RPMI7951 (cell line): ENCODE measurements around the gene MBOAT1. TPM values are rescaled to one million over a fixed set of nuclear protein-coding genes. Genes with fewer than 3 reads are reported as not detected.
A peak's percentile ranks its signal among the peaks of the same experiment; 100 is the strongest.

Source experiments
- DNase-seq: peaks from one replicate; pipeline ENCODE4 v3.0.0-alpha.2; 2012; ENCODE audit warnings: low read depth
- total RNA-seq: library from RNA; depleted of rRNA; stranded (reverse); fragments of >200 nt; shearing (Covaris generic); gene quantifications from 2 replicates; pipeline ENCODE4 v1.2.3, GENCODE V29; 2014

MBOAT1 gene
- total RNA-seq, 1 experiment from 2014 or later: 20.5 TPM

DNA sequence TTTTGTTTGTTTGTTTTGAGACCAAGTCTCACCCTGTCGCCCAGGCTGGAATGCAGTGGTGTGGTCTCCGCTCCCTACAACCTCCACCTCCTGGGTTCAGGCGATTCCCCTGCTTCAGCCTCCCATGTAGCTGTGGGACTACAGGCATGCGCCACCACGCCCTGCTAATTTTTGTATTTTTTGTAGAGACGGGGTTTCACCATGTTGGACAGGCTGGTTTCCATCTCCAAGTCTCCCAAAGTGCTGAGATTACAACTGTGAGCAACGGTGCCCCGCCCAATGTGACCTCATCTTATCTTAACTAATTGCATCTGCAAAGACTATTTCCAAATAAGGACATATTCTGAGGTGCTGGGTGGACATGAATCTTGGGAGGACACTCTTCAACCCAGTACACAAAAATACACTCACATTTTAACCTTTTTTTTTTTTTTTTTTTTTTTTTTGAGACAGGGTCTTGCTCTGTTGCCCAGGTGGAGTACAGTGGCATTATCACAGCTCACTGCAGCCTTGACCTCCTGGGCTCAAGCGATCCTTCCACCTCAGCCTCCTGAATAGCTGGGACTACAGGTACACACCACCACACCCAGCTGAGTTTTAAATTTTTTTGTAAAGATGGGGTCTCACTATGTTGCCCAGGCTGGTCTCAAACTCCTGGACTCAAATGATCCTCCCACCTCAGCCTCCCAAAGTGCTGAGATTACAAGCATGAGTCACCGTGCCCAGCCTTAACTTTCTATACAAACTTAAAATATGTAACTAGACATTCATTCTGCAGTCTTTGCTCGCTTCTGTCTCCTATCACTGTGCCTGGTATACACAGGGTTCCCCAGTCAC, 72.9 kb downstream of the MBOAT1 start:
- peak; percentile 20 for DNase-seq

DNA sequence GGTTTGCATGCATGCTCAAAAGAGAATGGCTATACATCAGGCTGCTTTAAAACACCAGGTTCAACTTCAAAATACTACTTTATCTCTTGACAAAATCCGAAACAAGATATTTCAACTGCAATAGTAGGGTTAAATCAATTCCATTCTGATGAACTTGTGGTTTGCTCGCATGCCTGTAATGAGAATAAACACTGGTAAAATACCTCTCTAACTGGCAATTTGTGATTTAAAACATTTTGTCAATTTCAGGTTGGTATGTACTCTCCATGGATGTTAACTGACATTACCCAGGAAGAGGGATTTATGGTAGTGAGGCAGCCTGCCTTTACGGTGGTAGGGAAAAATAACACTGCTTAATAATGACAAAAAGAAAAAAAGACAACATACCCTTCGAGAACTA, 74.4 kb downstream of the MBOAT1 start:
- DNase-seq: no peak

DNA sequence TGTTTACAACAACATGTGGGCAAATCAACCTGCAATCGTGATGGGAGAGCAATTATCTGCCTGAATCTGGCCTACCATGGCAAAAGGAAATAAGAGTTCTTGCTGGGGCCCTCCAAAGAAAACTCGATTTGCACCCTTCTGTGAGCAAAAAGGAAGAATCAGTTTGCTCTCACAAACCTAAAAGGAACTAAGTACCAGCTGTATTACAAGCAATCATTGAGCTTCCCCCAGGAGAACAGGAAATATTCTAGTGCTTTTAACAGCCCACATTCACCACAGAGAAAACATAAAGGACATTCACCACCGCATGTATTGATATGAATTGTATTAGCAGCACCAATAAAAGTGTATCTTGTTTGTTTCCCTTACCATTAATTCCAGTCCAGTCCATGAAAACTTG, 75.0 kb downstream of the MBOAT1 start:
- DNase-seq: no peak

GRCh38 chr6:20135677-20136268, 76.5 kb downstream of the MBOAT1 start:
- DNase-seq: no peak

DNA sequence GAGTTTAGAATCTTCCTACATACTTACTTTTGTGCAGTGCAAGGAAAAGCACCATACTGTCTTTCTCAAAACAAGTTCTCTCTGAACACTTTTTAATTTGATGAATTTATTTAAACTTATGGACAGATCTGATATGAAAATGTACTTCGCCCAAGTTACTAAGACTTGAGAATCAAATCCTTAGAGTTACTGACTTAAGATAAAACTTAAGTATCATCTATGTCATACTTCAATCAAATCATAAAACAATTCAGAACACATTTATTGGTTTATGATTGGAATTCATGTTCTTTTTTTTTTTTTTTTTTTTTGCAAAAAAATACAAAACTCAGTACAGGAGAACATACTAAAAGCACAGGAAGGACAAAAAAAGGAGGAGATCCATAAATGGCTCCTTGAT, 77.7 kb downstream of the MBOAT1 start:
- no peak for DNase-seq

GRCh38 chr6:20129290-20130088, 82.8 kb downstream of the MBOAT1 start:
- no peak for DNase-seq

- no peak for DNase-seq
These were observed 84.3 kb downstream of the MBOAT1 start for GRCh38 chr6:20128018-20128417.

- peak; percentile 44 for DNase-seq
These were observed 85.2 kb downstream of the MBOAT1 start for GRCh38 chr6:20126789-20127653.

- no peak for DNase-seq
These were observed 86.0 kb downstream of the MBOAT1 start for GRCh38 chr6:20126102-20126752.

- no peak for DNase-seq
These were observed 87.7 kb downstream of the MBOAT1 start for GRCh38 chr6:20124545-20124944.

GRCh38 chr6:20119485-20119884, 92.8 kb downstream of the MBOAT1 start:
- DNase-seq: no peak

DNA sequence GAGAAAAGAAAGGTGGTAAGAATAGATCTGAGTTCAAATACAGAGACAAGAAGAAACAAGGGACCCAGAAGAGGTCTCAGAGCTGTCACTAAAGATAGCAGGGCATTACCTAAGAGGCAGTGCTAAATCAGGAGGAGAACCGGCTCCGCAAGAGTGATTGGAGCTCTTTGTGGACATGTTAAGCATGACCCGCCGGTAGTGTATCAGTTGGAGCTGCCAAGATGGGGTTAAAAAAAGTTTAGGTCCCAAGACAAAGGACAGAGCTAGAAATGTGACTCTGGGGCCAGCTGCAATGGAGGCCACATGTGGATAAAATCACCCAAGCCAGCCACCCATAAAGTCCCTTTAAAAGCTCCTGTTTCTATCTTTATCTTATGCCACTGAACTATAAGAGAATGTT, 93.4 kb downstream of the MBOAT1 start:
- no peak for DNase-seq

GRCh38 chr6:20117474-20117873, 94.8 kb downstream of the MBOAT1 start:
- DNase-seq: no peak

GRCh38 chr6:20116792-20117191, 95.5 kb downstream of the MBOAT1 start:
- DNase-seq: no peak

DNA sequence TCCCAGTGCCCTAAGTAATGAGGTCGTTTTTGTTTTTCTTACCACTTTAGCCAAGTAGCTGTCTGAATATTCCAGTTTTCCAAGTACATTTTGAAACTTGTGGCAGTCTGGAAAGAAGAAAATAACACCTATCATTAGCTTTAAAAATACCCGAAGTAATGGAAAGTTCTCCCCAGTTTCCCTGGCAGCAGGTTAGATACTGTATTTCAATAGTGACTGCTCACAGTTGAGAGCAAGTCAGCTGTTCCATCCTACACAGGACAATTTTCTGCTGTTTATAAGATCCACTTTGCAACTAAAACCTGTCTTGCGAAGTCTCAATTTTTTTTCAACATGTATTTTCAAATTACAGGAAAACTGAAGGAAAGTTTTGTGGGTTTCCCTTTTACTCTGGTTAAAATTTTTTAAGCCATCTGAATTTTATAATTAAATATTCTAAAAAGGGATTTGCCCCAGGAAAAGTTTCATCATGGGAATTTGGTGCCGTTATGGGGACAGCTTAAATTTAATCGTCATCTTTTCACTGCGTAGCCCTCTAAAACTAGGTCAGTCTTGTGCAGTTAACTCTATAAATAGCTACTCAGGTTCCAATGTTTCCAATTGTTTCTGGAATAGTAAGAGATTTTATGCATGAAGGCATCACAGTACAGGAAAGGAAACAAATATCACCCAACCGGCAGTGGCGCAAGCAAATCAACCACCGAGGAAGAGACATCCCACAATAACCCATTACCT, 96.9 kb downstream of the MBOAT1 start:
- DNase-seq: no peak

GRCh38 chr6:20113649-20114224, 98.5 kb downstream of the MBOAT1 start:
- DNase-seq: no peak

DNA sequence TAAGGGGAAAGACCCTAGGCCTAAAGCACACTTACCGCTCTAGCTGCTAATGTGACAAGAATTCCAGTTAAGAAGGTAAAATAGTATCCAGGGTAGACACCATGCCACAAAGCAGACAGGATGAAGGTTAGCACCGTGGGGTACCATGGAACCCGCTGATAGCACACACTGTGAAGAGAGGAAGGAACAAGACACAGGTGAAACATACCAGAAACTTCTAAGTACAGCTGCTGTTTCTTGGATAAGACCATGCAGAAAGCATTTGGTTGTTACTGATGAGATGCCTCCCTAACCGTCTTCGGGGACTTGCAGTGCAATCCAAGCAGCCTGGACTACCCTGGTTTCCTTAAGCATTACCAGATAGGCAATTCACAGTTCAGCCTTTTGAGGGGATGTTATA, 99.4 kb downstream of the MBOAT1 start:
- no peak for DNase-seq

DNA sequence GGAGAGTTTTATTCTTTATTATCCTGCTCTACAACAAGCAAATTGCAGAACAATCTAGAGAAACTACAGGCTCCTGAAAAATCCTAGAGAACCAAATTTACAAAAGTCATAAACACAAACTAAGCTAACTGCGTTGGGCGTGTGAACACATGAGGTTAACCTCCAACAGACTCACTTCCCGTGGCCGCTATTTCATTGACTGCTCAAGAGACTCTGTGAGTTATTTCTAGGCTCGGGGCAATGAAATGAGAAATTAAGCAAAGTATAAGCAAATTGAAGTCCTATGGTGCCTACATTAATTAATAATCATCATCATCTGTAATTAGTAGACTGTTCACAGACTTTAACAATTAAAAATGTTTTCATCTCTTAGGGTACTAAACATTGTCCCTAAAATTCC, 100.0 kb downstream of the MBOAT1 start:
- DNase-seq: no peak

- DNase-seq: no peak
These were observed 101.8 kb downstream of the MBOAT1 start for GRCh38 chr6:20110478-20110877.

DNA sequence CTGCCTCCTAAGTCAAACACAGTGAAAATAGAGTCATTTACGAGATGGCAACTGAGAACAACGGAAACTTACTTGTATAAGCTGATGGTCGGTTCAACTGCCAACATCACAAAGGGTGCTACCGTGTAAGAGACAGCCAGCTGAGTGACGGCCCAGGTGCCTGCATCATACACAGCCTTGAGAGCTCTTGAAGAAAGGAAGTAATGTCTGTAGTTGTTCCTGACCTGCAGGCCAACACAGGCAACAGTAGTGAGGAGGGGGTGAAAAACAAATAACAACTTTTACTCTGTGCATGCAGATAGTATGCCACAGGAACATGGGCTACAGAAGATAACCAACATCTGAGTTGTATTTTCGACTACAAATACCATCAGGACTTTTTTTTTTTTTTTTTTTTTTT, 102.7 kb downstream of the MBOAT1 start:
- DNase-seq: no peak
